WERI-Rb-1 (cell line): Measurements from ENCODE around the gene DLG1.

Source experiments
- DNase-seq: peaks from one replicate; pipeline ENCODE4 v3.0.0-alpha.2; 2020
- H3K27ac ChIP-seq: fragments of 250-450 bp; sonication (Bioruptor Pico); 2 replicates; pipeline ENCODE4 v1.5.1; 2020; ENCODE audit warnings: mild to moderate bottlenecking, moderate library complexity
- H3K27me3 ChIP-seq: fragments of 250-450 bp; sonication (Bioruptor Pico); 2 replicates; pipeline ENCODE4 v1.5.1; 2021; ENCODE audit warnings: mild to moderate bottlenecking, low read depth, moderate library complexity; ENCODE audit not compliant: insufficient read depth, severe bottlenecking
- H3K36me3 ChIP-seq: fragments of 250-450 bp; sonication (Bioruptor Pico); 2 replicates; pipeline ENCODE4 v1.5.1; 2020; ENCODE audit warnings: mild to moderate bottlenecking, moderate library complexity
- H3K4me3 ChIP-seq: 2 replicates; pipeline ENCODE4 v1.5.1; 2011; ENCODE audit warnings: low read depth, mild to moderate bottlenecking, control low read depth, low read length
- H3K9me3 ChIP-seq: fragments of 250-450 bp; sonication (Bioruptor Pico); 2 replicates; pipeline ENCODE4 v1.5.1; 2021; ENCODE audit warnings: mild to moderate bottlenecking, moderate library complexity; ENCODE audit not compliant: severe bottlenecking
- TF ChIP-seq, protein P1 (sequence below): IDR thresholded peaks from 2 replicates; pipeline ENCODE4 v1.5.1; 2011; ENCODE audit warnings: low read depth, mild to moderate bottlenecking, control low read depth, inconsistent platforms, low read length

The DLG1 gene

DNA sequence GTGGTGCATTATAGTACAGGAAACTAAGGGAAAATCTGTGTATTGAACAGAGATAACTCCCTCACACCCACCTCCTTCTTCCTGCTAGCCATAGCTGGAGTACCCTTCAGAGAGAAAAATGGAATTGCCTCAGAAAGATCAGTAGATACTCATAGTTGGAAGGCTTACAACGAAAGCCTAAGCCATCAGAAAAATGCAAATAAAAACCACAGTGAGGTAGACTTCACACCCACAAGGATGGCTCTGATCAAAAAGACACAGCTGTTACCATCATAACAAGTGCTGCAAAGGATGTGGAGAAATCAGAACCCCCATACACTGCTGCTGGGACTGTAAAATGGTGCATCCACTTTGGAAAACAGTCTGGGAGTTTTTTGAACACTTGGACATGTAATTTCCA lies 7.4 kb upstream of the DLG1 start:
- H3K9me3 ChIP-seq, result no peaks in the 10 kb centered on the region
- DNase-seq, result no peak
- H3K27ac ChIP-seq, result no peak overlapping the region
- no peaks in the 10 kb centered on the region for H3K27me3 ChIP-seq
- H3K4me3 ChIP-seq, result no peak overlapping the region
- no peaks in the 10 kb centered on the region for H3K36me3 ChIP-seq
- TF ChIP-seq, protein P1, sequence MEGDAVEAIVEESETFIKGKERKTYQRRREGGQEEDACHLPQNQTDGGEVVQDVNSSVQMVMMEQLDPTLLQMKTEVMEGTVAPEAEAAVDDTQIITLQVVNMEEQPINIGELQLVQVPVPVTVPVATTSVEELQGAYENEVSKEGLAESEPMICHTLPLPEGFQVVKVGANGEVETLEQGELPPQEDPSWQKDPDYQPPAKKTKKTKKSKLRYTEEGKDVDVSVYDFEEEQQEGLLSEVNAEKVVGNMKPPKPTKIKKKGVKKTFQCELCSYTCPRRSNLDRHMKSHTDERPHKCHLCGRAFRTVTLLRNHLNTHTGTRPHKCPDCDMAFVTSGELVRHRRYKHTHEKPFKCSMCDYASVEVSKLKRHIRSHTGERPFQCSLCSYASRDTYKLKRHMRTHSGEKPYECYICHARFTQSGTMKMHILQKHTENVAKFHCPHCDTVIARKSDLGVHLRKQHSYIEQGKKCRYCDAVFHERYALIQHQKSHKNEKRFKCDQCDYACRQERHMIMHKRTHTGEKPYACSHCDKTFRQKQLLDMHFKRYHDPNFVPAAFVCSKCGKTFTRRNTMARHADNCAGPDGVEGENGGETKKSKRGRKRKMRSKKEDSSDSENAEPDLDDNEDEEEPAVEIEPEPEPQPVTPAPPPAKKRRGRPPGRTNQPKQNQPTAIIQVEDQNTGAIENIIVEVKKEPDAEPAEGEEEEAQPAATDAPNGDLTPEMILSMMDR, result no peak

- H3K9me3 ChIP-seq, result no peaks in the 10 kb centered on the region
- no peaks in the 10 kb centered on the region for H3K36me3 ChIP-seq
- H3K27ac ChIP-seq, result no peak overlapping the region
- no peak overlapping the region for H3K4me3 ChIP-seq
- TF ChIP-seq, protein P1, result no peak
- DNase-seq, result no peak
- H3K27me3 ChIP-seq, result no peaks in the 10 kb centered on the region
Observed at GRCh38 chr3:197303452-197303851, 5.0 kb upstream of the DLG1 start.

- TF ChIP-seq, protein P1, result no peak
- Histone ChIP-seq H3K9me3 (no peaks in the 10 kb centered on the region), H3K27me3 (no peaks in the 10 kb centered on the region), H3K27ac (no peak overlapping the region), H3K36me3 (no peaks in the 10 kb centered on the region), H3K4me3 (no peak overlapping the region)
- no peak for DNase-seq
Observed at GRCh38 chr3:197302696-197303341, 4.4 kb upstream of the DLG1 start.

DNA sequence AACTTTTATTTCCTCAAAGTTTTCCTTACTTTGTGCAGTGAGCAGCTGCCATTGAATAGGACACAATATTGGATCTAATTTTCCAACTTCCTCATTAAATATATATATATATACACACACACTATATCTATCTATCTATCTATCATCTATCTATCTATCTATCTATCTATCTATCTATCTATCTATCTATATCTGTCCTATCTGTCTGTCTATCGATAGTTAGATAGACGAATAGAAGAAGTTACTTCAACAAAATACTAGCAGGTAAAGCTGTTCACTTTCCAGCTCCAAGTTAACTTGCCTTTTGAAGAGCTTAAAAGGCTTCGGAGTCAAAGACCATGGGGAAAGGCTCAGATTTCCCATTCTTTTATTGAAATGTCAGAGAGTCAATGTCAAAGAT lies 3.6 kb upstream of the DLG1 start:
- DNase-seq, result no peak
- no peak overlapping the region for H3K27ac ChIP-seq
- TF ChIP-seq, protein P1, result no peak
- no peak overlapping the region for H3K4me3 ChIP-seq
- H3K27me3 ChIP-seq, result no peaks in the 10 kb centered on the region
- H3K36me3 ChIP-seq, result no peaks in the 10 kb centered on the region
- no peaks in the 10 kb centered on the region for H3K9me3 ChIP-seq

GRCh38 chr3:197300361-197300760 lies 1.9 kb upstream of the DLG1 start:
- Histone ChIP-seq H3K36me3 (peaks cover 10% of the 10 kb centered on the region), H3K4me3 (no peak overlapping the region), H3K27me3 (no peaks in the 10 kb centered on the region), H3K27ac (no peak overlapping the region), H3K9me3 (no peaks in the 10 kb centered on the region)
- DNase-seq, result no peak
- TF ChIP-seq, protein P1, result no peak
